Peyer's patch (tissue), 4 donors: ENCODE measurements around the gene SMC1B. TPM values are rescaled to one million over a fixed set of nuclear protein-coding genes. Genes with fewer than 3 reads are reported as not detected.
A peak's percentile ranks its signal among the peaks of the same experiment; 100 is the strongest.

Source experiments
- DNase-seq, 3 donors: peaks; one replicate each; pipeline ENCODE4 v3.0.0-alpha.2; 2017 to 2019
- H3K27ac ChIP-seq, 4 donors: fragments of 200-600 bp; sonication (generic); one replicate each; pipeline ENCODE4 v1.5.1; 2016 to 2019
- H3K27me3 ChIP-seq, 2 donors: fragments of 200-600 bp; sonication (generic); one replicate each; pipeline ENCODE4 v1.5.1; 2019
- H3K36me3 ChIP-seq, 3 donors: fragments of 200-600 bp; sonication (generic); one replicate each; pipeline ENCODE4 v1.5.1; 2016 to 2019
- H3K4me1 ChIP-seq, 4 donors: fragments of 200-600 bp; sonication (generic); one replicate each; pipeline ENCODE4 v1.5.1; 2016 to 2019
- H3K4me3 ChIP-seq, 4 donors: fragments of 200-600 bp; sonication (generic); 1 replicate in 3 of 4; 2 replicates in 1 of 4; pipeline ENCODE4 v1.5.1; 2016 to 2019; ENCODE audit warnings: mild to moderate bottlenecking in 1 of 4
- H3K9me3 ChIP-seq, 4 donors: fragments of 200-600 bp; sonication (generic); one replicate each; pipeline ENCODE4 v1.5.1; 2016 to 2019; ENCODE audit warnings: mild to moderate bottlenecking in 1 of 4
- POLR2A ChIP-seq, 2 donors: fragments of 450-650 bp; IDR thresholded peaks; one replicate each; pipeline ENCODE4 v1.5.1; 2017; ENCODE audit warnings: antibody characterized with exemption in 2 of 2, mild to moderate bottlenecking in 2 of 2, moderate library complexity in 2 of 2
- total RNA-seq, 4 donors: library from RNA; depleted of rRNA; stranded (reverse); fragments of >200 nt; gene quantifications; one replicate each; pipeline ENCODE4 v1.1.0, GENCODE V29; 2016
- TF ChIP-seq, protein P1 (sequence below), 6 experiments: fragments of 450-650 bp in 4 of 6; fragments of 200-600 bp in 2 of 6; sonication (generic) in 1 of 6; IDR thresholded peaks; one replicate each; pipeline ENCODE4 v1.5.1; 2017 to 2019; ENCODE audit warnings: antibody characterized with exemption in 6 of 6, mild to moderate bottlenecking in 3 of 6, moderate library complexity in 1 of 6

The SMC1B gene
- total RNA-seq, 4 donors from 2014 or later: not detected

DNA sequence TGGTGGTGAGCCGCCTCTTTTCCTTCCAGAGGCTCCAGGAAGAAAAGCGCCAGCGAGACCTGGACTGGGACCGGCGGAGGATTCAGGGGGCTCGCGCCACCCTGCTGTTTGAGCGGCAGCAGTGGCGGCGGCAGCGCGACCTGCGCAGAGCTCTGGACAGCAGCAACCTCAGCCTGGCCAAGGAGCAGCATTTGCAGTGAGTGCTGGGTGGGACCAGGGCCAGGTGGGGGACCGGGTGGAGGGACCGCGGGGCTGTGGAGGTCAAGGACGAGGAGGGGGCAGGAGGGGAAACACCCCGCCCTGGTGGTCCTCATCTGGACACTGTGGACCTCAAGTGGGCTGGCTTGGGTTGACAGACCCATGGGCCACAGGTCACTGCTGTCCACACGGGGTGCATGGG, 17.5 kb upstream of the SMC1B start:
- H3K36me3 ChIP-seq: no peaks in the 10 kb centered on the region
- H3K27me3 ChIP-seq: no peaks in the 10 kb centered on the region
- DNase-seq: peak in 1 of 3 donors; percentile 44
- no peak overlapping the region for H3K27ac ChIP-seq
- H3K9me3 ChIP-seq: no peaks in the 10 kb centered on the region
- peaks cover 0 to 6% (median 0%) of the 10 kb centered on the region in 4 donors for H3K4me1 ChIP-seq
- H3K4me3 ChIP-seq: no peak overlapping the region
- no peak for TF ChIP-seq POLR2A (IDR thresholded peaks at IDR 0.05)
- TF ChIP-seq, protein P1, sequence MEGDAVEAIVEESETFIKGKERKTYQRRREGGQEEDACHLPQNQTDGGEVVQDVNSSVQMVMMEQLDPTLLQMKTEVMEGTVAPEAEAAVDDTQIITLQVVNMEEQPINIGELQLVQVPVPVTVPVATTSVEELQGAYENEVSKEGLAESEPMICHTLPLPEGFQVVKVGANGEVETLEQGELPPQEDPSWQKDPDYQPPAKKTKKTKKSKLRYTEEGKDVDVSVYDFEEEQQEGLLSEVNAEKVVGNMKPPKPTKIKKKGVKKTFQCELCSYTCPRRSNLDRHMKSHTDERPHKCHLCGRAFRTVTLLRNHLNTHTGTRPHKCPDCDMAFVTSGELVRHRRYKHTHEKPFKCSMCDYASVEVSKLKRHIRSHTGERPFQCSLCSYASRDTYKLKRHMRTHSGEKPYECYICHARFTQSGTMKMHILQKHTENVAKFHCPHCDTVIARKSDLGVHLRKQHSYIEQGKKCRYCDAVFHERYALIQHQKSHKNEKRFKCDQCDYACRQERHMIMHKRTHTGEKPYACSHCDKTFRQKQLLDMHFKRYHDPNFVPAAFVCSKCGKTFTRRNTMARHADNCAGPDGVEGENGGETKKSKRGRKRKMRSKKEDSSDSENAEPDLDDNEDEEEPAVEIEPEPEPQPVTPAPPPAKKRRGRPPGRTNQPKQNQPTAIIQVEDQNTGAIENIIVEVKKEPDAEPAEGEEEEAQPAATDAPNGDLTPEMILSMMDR (IDR thresholded peaks at IDR 0.05): no peak

DNA sequence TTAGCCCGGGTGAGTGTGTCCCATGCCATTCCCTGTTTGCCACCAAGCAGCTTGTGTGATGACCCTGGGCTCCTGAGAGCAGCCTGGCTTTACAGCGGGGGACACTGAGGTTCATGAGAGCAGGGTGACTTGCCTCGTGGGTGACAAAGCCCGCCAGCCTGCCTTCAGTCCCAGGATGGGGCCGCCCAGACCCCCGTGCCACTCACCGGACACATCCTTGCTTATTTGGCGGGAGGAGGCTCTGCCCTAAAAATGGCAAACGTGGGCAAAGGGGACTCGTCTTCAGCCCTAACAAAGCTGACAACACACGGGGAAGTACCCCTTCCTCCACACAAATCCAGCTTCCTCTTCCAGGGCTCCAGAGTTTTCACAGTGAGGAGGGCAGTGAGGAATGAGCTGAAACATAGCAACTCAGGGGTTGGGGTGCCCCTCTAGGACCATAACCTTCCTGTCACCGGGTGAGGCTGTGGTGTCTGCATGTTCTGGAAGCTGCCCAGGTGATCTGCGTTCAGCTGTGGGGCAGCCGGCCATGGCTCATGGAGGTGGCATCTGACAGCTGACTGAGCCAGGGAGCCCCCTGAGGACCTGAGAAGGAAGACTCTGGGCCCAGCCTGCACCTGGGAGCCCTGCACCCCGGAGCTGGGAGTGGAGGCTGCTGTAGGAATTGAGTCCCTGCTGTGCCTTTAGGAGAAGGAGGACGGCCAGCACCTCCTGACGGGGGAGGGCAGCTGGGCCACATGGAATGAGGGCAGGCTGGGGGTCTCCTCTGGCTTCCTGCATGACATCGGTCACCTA, 16.8 kb upstream of the SMC1B start:
- H3K36me3 ChIP-seq: no peaks in the 10 kb centered on the region
- H3K4me1 ChIP-seq: peaks cover 0 to 1% (median 0%) of the 10 kb centered on the region in 4 donors
- H3K27ac ChIP-seq: no peak overlapping the region
- no peaks in the 10 kb centered on the region for H3K9me3 ChIP-seq
- DNase-seq: peak in 2 of 3 donors; percentile 32 to 41
- TF ChIP-seq, protein P1 (IDR thresholded peaks at IDR 0.05): no peak
- no peak for TF ChIP-seq POLR2A (IDR thresholded peaks at IDR 0.05)
- no peaks in the 10 kb centered on the region for H3K27me3 ChIP-seq
- no peak overlapping the region for H3K4me3 ChIP-seq

DNA sequence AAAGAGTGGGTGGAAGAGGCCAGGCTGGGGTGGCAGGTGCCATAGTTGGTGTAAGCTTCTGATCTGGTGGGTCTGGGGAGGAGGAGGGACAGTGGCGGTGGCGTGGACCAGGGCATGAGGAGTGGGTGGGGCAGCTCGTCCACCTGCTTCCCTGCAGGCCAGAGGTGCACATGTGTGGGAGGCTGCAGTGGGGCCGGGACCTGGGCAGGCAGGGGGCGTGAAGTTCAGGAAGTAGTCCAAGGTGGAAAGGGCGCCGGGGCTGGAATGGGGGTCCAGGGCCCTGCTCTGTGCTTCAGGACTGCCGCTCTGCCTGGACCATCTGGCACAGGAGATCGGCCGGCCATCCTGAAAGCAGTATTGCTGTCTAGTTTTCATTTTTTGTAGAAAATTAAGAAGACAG, 16.0 kb upstream of the SMC1B start:
- Histone ChIP-seq H3K27me3 (no peaks in the 10 kb centered on the region), H3K4me1 (no peaks in the 10 kb centered on the region), H3K27ac (no peak overlapping the region), H3K36me3 (no peaks in the 10 kb centered on the region), H3K9me3 (no peaks in the 10 kb centered on the region), H3K4me3 (no peak overlapping the region)
- DNase-seq: peak in 1 of 3 donors; percentile 40
- TF ChIP-seq, protein P1 (IDR thresholded peaks at IDR 0.05): no peak

DNA sequence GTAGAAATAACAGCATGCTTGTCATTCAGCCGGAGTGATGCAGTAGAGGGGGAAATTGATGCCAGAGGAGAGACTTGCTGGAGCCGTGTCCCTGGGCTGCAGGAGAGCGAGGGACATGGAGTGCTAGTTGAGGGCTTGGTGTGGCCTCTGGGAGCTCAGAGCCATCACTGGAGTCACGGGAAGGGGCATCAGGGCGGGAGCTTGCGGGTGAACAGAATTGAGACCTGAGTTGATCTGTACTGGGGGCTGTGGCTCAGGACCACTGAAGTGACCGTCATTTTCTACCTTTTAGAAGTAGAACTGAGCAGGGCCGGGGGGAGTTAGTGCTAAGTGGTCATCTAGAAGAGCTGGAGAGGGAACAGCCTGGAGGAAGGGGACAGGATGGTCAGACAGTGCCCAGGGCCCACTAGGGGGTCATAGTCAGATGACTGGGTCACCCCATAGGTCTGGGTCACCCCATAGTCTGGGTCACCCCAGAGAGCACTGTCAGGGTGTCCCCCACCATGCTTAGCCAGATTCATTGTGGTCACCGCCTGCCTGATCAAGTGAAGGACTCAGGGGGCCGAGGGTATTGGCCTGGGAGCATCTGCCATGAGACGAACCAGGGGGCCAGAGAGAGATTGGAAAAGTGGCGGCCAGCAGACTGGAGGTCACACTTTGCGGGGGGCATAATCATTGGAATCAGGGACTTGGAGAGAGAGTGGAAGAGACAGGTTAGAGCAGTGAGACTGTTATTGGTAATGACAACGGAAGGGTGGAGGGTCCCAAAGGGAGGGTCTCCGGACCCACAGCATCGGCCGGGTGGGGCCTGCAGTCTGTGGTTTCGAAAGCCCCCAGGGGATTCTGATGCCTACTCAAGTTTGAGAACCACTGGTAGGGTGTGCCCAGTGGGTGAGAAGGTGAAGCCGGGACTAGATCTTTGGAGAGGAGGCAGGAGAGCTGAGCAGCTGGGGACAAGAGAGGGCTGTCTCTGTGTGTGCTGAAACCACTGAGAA, 15.3 kb upstream of the SMC1B start:
- DNase-seq: peak in 1 of 3 donors; percentile 27
- Histone ChIP-seq H3K27ac (no peak overlapping the region), H3K27me3 (no peaks in the 10 kb centered on the region), H3K36me3 (no peaks in the 10 kb centered on the region), H3K4me3 (no peak overlapping the region), H3K9me3 (no peaks in the 10 kb centered on the region), H3K4me1 (no peaks in the 10 kb centered on the region)
- TF ChIP-seq POLR2A (IDR thresholded peaks at IDR 0.05): no peak
- TF ChIP-seq, protein P1 (IDR thresholded peaks at IDR 0.05): no peak

DNA sequence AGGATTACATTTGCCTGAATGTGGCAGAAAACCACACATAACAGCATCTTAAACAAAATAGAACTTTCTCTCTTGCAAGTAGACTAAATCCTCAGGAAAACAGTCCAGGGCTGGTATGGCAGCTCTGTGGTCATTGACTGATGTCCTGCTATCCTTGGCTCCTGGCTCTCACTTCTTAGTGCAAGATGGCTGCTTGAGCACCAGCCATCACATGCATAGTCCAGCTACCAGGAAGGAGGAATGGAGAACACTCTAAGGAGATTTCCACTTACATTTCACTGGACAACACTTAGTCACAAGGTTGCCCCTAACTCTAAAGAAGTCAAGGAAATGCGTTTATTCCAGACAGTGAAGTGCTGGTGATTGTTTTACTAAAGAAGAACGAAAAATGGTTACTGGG, 13.7 kb upstream of the SMC1B start:
- Histone ChIP-seq H3K36me3 (no peaks in the 10 kb centered on the region), H3K9me3 (no peaks in the 10 kb centered on the region), H3K4me1 (no peaks in the 10 kb centered on the region), H3K27ac (no peak overlapping the region), H3K4me3 (no peak overlapping the region), H3K27me3 (no peaks in the 10 kb centered on the region)
- DNase-seq: peak in 1 of 3 donors; percentile 10
- TF ChIP-seq, protein P1 (IDR thresholded peaks at IDR 0.05): no peak
- no peak for TF ChIP-seq POLR2A (IDR thresholded peaks at IDR 0.05)
